Hematopoietic multipotent progenitor cell treated with erythropoietin and hydrocortisone succinate and interleukin-3 and kit ligand, for 15 days (in vitro differentiated cells): ENCODE results near the gene KDELR3.

ENCODE experiments used
- DNase-seq: peaks from one replicate; pipeline ENCODE4 v3.0.0-alpha.2; 2015; ENCODE audit warnings: low spot score

Gene KDELR3

GRCh38 chr22:38484244-38484643, 16.3 kb downstream of the KDELR3 start:
- DNase-seq, result no peak

- no peak for DNase-seq
These were observed 17.9 kb downstream of the KDELR3 start for GRCh38 chr22:38485783-38486182.

- no peak for DNase-seq
These were observed 20.1 kb downstream of the KDELR3 start for GRCh38 chr22:38487946-38488345.

GRCh38 chr22:38489142-38489541, 21.2 kb downstream of the KDELR3 start:
- DNase-seq, result no peak

- no peak for DNase-seq
These were observed 21.8 kb downstream of the KDELR3 start for GRCh38 chr22:38489561-38490145.

- DNase-seq, result no peak
These were observed 22.6 kb downstream of the KDELR3 start for GRCh38 chr22:38490475-38490874.

GRCh38 chr22:38490915-38491314, 23.0 kb downstream of the KDELR3 start:
- DNase-seq, result peak; percentile 34

- no peak for DNase-seq
These were observed 23.9 kb downstream of the KDELR3 start for GRCh38 chr22:38491707-38492348.

GRCh38 chr22:38494498-38494897, 26.6 kb downstream of the KDELR3 start:
- DNase-seq, result no peak

- no peak for DNase-seq
These were observed 27.0 kb downstream of the KDELR3 start for GRCh38 chr22:38494939-38495338.

GRCh38 chr22:38497869-38498268, 30.0 kb downstream of the KDELR3 start:
- no peak for DNase-seq

GRCh38 chr22:38501797-38502672, 34.1 kb downstream of the KDELR3 start:
- no peak for DNase-seq

- DNase-seq, result no peak
These were observed 35.1 kb downstream of the KDELR3 start for GRCh38 chr22:38503021-38503420.

- DNase-seq, result peak; percentile 50
These were observed 37.0 kb downstream of the KDELR3 start for GRCh38 chr22:38504731-38505540.

GRCh38 chr22:38505541-38506117, 37.7 kb downstream of the KDELR3 start:
- peak; percentile 70 for DNase-seq

GRCh38 chr22:38506118-38506962, 38.4 kb downstream of the KDELR3 start, which contains the start of gene DDX17:
Gene DDX17, minus strand, starts transcription at chr22:38506311.
- peak; percentile 99 for DNase-seq

GRCh38 chr22:38510416-38510970, 42.6 kb downstream of the KDELR3 start:
- DNase-seq, result no peak

GRCh38 chr22:38513063-38513462, 45.2 kb downstream of the KDELR3 start:
- DNase-seq, result no peak

- DNase-seq, result no peak
These were observed 50.7 kb downstream of the KDELR3 start for GRCh38 chr22:38518620-38519019.

GRCh38 chr22:38519453-38520250, 51.8 kb downstream of the KDELR3 start:
- no peak for DNase-seq
